Right atrium auricular region (tissue), 2 donors: Measurements from ENCODE around the gene CPLX4. TPM values are rescaled to one million over a fixed set of nuclear protein-coding genes. Genes with fewer than 3 reads are reported as not detected.

Experiments
- DNase-seq: peaks from one replicate; pipeline ENCODE4 v3.0.0-alpha.2; 2019; ENCODE audit warnings: low spot score
- H3K27ac ChIP-seq, 2 donors: fragments of 200-600 bp; sonication (generic); 1 replicate in 1 of 2; 2 replicates in 1 of 2; pipeline ENCODE4 v1.5.1; 2016 to 2019
- H3K27me3 ChIP-seq, 2 donors: fragments of 200-600 bp; sonication (generic); one replicate each; pipeline versions ENCODE4 v1.5.1 to v1.6.0; 2017 to 2019
- H3K36me3 ChIP-seq: fragments of 200-600 bp; sonication (generic); one replicate; pipeline ENCODE4 v1.5.1; 2016
- H3K4me1 ChIP-seq, 2 donors: fragments of 200-600 bp; sonication (generic); one replicate each; pipeline versions ENCODE4 v1.5.1 to v1.6.0; 2017 to 2019
- H3K4me3 ChIP-seq, 2 donors: fragments of 200-600 bp; sonication (generic); 1 replicate in 1 of 2; 2 replicates in 1 of 2; pipeline ENCODE4 v1.5.1; 2017 to 2019; ENCODE audit warnings: mild to moderate bottlenecking in 1 of 2, moderate library complexity in 1 of 2
- H3K9me3 ChIP-seq, 2 donors: fragments of 200-600 bp; sonication (generic); one replicate each; pipeline ENCODE4 v1.5.1; 2019
- CTCF ChIP-seq, 2 donors: fragments of 200-600 bp; sonication (generic); IDR thresholded peaks; one replicate each; pipeline ENCODE4 v1.5.1; 2019; ENCODE audit warnings: antibody characterized with exemption in 2 of 2
- total RNA-seq, 2 donors: library from RNA; depleted of rRNA; stranded (reverse); fragments of >200 nt; gene quantifications; one replicate each; pipeline ENCODE4 v1.1.0, GENCODE V29; 2016

The CPLX4 gene
- total RNA-seq = not detected

- Histone ChIP-seq H3K36me3 (no peaks in the 10 kb centered on the region), H3K27ac (no peak within 1 kb of the TSS), H3K9me3 (no peaks in the 10 kb centered on the region), H3K4me3 (no peak within 1 kb of the TSS), H3K4me1 (no peaks in the 10 kb centered on the region), H3K27me3 (no peaks in the 10 kb centered on the region)
- TF ChIP-seq CTCF (IDR thresholded peaks at IDR 0.05) = no peak
- no peak for DNase-seq
These were observed at the start of gene CPLX4 for GRCh38 chr18:59318460-59319050. Gene CPLX4, minus strand, starts transcription at chr18:59318649. Its CDS starts 187 bp downstream, at chr18:59318462.

- H3K27me3 ChIP-seq = no peaks in the 10 kb centered on the region
- no peak for TF ChIP-seq CTCF (IDR thresholded peaks at IDR 0.05)
- no peaks in the 10 kb centered on the region for H3K9me3 ChIP-seq
- peaks cover 0 to 24% of the 10 kb centered on the region in 2 donors for H3K4me1 ChIP-seq
- no peak overlapping the region for H3K4me3 ChIP-seq
- no peak for DNase-seq
- H3K36me3 ChIP-seq = no peaks in the 10 kb centered on the region
- no peak overlapping the region for H3K27ac ChIP-seq
These were observed 41.9 kb upstream of the CPLX4 start for GRCh38 chr18:59360381-59360780.

- Histone ChIP-seq H3K36me3 (no peaks in the 10 kb centered on the region), H3K4me3 (peak overlapping the region; percentile 81 to 96), H3K9me3 (no peaks in the 10 kb centered on the region), H3K4me1 (peaks cover 0 to 24% of the 10 kb centered on the region in 2 donors), H3K27ac (peak overlapping the region; percentile 56 to 92), H3K27me3 (no peaks in the 10 kb centered on the region)
- no peak for TF ChIP-seq CTCF (IDR thresholded peaks at IDR 0.05)
- DNase-seq = no peak
These were observed 41.1 kb upstream of the CPLX4 start for GRCh38 chr18:59359576-59359952.

- Histone ChIP-seq H3K4me1 (peaks cover 0 to 24% of the 10 kb centered on the region in 2 donors), H3K9me3 (no peaks in the 10 kb centered on the region), H3K27ac (peak within 1 kb of the TSS; percentile 89 to 92), H3K4me3 (peak within 1 kb of the TSS; percentile 81 to 96), H3K27me3 (no peaks in the 10 kb centered on the region), H3K36me3 (no peaks in the 10 kb centered on the region)
- DNase-seq = peak; percentile 91
- no peak for TF ChIP-seq CTCF (IDR thresholded peaks at IDR 0.05)
These were observed 40.5 kb upstream of the CPLX4 start, which contains the start of gene LMAN1 for GRCh38 chr18:59358712-59359575. Gene LMAN1, minus strand, starts transcription at chr18:59359265. Its CDS starts 21 bp downstream, at chr18:59359244.

GRCh38 chr18:59358414-59358711 is 39.9 kb upstream of the CPLX4 start:
- Histone ChIP-seq H3K27ac (peak overlapping the region; percentile 89 to 92), H3K4me1 (peaks cover 0 to 24% of the 10 kb centered on the region in 2 donors), H3K27me3 (no peaks in the 10 kb centered on the region), H3K9me3 (no peaks in the 10 kb centered on the region), H3K36me3 (peaks cover 4% of the 10 kb centered on the region), H3K4me3 (peak overlapping the region; percentile 81 to 96)
- DNase-seq = no peak
- no peak for TF ChIP-seq CTCF (IDR thresholded peaks at IDR 0.05)
